ENCODE data around the gene MRM3.
A peak's percentile ranks its signal among the peaks of the same experiment; 100 is the strongest.

MRM3 gene

GRCh38 chr17:836151-836550 lies 54.0 kb downstream of the MRM3 start:
- no peak overlapping the region for H3K4me3 ChIP-seq (ENCODE audit: low read length in 2 of 2)
- no peaks in the 10 kb centered on the region for H3K4me1 ChIP-seq (ENCODE audit: control insufficient read depth in 2 of 2, insufficient read depth in 2 of 2, low read length in 2 of 2)
- peak overlapping the region in 1 of 2 donors; percentile 32 for H3K27ac ChIP-seq (ENCODE audit: low read depth in 2 of 2, low read length in 2 of 2)
- no peaks in the 10 kb centered on the region for H3K9me3 ChIP-seq (ENCODE audit: control insufficient read depth in 2 of 2, low read length in 2 of 2)
- H3K36me3 ChIP-seq (ENCODE audit: control insufficient read depth in 2 of 2, insufficient read depth in 2 of 2, low read length in 2 of 2) = no peaks in the 10 kb centered on the region
- H3K9ac ChIP-seq (ENCODE audit: low read depth in 1 of 2, low read length in 2 of 2) = no peak overlapping the region
- H3K27me3 ChIP-seq (ENCODE audit: control insufficient read depth in 2 of 2, insufficient read depth in 2 of 2, low read length in 2 of 2) = no peaks in the 10 kb centered on the region

GRCh38 chr17:838486-838885 lies 56.3 kb downstream of the MRM3 start:
- H3K27me3 ChIP-seq (ENCODE audit: control insufficient read depth in 2 of 2, insufficient read depth in 2 of 2, low read length in 2 of 2) = no peaks in the 10 kb centered on the region
- no peaks in the 10 kb centered on the region for H3K4me1 ChIP-seq (ENCODE audit: control insufficient read depth in 2 of 2, insufficient read depth in 2 of 2, low read length in 2 of 2)
- no peak overlapping the region for H3K27ac ChIP-seq (ENCODE audit: low read depth in 2 of 2, low read length in 2 of 2)

GRCh38 chr17:841313-841712 lies 59.2 kb downstream of the MRM3 start:
- Histone ChIP-seq H3K36me3 (ENCODE audit: control insufficient read depth in 2 of 2, insufficient read depth in 2 of 2, low read length in 2 of 2) (no peaks in the 10 kb centered on the region), H3K27ac (ENCODE audit: low read depth in 2 of 2, low read length in 2 of 2) (no peak overlapping the region), H3K9ac (ENCODE audit: low read depth in 1 of 2, low read length in 2 of 2) (no peak overlapping the region), H3K4me3 (ENCODE audit: low read length in 2 of 2) (no peak overlapping the region), H3K27me3 (ENCODE audit: control insufficient read depth in 2 of 2, insufficient read depth in 2 of 2, low read length in 2 of 2) (no peaks in the 10 kb centered on the region), H3K4me1 (ENCODE audit: control insufficient read depth in 2 of 2, insufficient read depth in 2 of 2, low read length in 2 of 2) (no peaks in the 10 kb centered on the region), H3K9me3 (ENCODE audit: control insufficient read depth in 2 of 2, low read length in 2 of 2) (no peaks in the 10 kb centered on the region)

More at GRCh38 chr17:838486-838885, 56.3 kb downstream of the MRM3 start:
- Histone ChIP-seq H3K4me3 (ENCODE audit: low read length in 2 of 2) (no peak overlapping the region), H3K9me3 (ENCODE audit: control insufficient read depth in 2 of 2, low read length in 2 of 2) (no peaks in the 10 kb centered on the region), H3K36me3 (ENCODE audit: control insufficient read depth in 2 of 2, insufficient read depth in 2 of 2, low read length in 2 of 2) (no peaks in the 10 kb centered on the region), H3K9ac (ENCODE audit: low read depth in 1 of 2, low read length in 2 of 2) (no peak overlapping the region)
